Stimulated activated CD8-positive, alpha-beta memory T cell treated with anti-CD3 and anti-CD28 coated beads, Interleukin-7, amount 100 ng/mL, for 4 hours (primary cell): ENCODE results near the gene PIKFYVE.
"Not testable (repeated sequence)": the region's sequence is repeated elsewhere in the genome, so short reads cannot be mapped to it uniquely, and the experiment has no call there.

ENCODE experiments used
- DNase-seq, 2 donors: peaks; one replicate each; pipeline ENCODE4 v3.0.0-alpha.2; 2020; ENCODE audit warnings: low read depth in 2 of 2

PIKFYVE gene

GRCh38 chr2:208265801-208266552 is at the start of gene PIKFYVE:
Gene PIKFYVE (plus strand): TSS chr2:208266255. CDS start chr2:208271520, 5,265 bp downstream.
- DNase-seq: peak; percentile 74 to 83

- DNase-seq: not testable (repeated sequence)
Observed at GRCh38 chr2:208221873-208222272, 44.2 kb upstream of the PIKFYVE start.

GRCh38 chr2:208222351-208222750 is 43.7 kb upstream of the PIKFYVE start:
- no peak for DNase-seq

- DNase-seq: no peak
Observed at GRCh38 chr2:208224802-208225201, 41.3 kb upstream of the PIKFYVE start.

- no peak for DNase-seq
Observed at GRCh38 chr2:208227581-208228232, 38.3 kb upstream of the PIKFYVE start.

- no peak for DNase-seq
Observed at GRCh38 chr2:208228476-208228875, 37.6 kb upstream of the PIKFYVE start.

GRCh38 chr2:208234786-208235185 is 31.3 kb upstream of the PIKFYVE start:
- DNase-seq: no peak

GRCh38 chr2:208235860-208236259 is 30.2 kb upstream of the PIKFYVE start:
- DNase-seq: no peak

- no peak for DNase-seq
Observed at GRCh38 chr2:208239770-208240493, 26.1 kb upstream of the PIKFYVE start.

GRCh38 chr2:208240619-208241209 is 25.3 kb upstream of the PIKFYVE start:
- DNase-seq: no peak

- no peak for DNase-seq
Observed at GRCh38 chr2:208244422-208244821, 21.6 kb upstream of the PIKFYVE start.

- no peak for DNase-seq
Observed at GRCh38 chr2:208245746-208246145, 20.3 kb upstream of the PIKFYVE start.

- no peak for DNase-seq
Observed at GRCh38 chr2:208248601-208249000, 17.5 kb upstream of the PIKFYVE start.

GRCh38 chr2:208249296-208249695 is 16.8 kb upstream of the PIKFYVE start:
- no peak for DNase-seq

- DNase-seq: no peak
Observed at GRCh38 chr2:208250388-208250787, 15.7 kb upstream of the PIKFYVE start.

- DNase-seq: no peak
Observed at GRCh38 chr2:208251098-208251497, 15.0 kb upstream of the PIKFYVE start.

- no peak for DNase-seq
Observed at GRCh38 chr2:208252716-208253492, 13.2 kb upstream of the PIKFYVE start.

GRCh38 chr2:208253600-208254117 is 12.4 kb upstream of the PIKFYVE start:
- DNase-seq: no peak

GRCh38 chr2:208254118-208254870 is 11.8 kb upstream of the PIKFYVE start:
- peak; percentile 52 to 72 for DNase-seq

GRCh38 chr2:208254871-208255556 is 11.0 kb upstream of the PIKFYVE start, which contains the start of gene IDH1:
Gene IDH1 (minus strand): TSS chr2:208255071. CDS start chr2:208251551, 3,520 bp downstream.
- peak; percentile 83 to 85 for DNase-seq
